Nephron (organoid): Measurements from ENCODE around the gene MAGEA12.
"Not testable (repeated sequence)": the region's sequence is repeated elsewhere in the genome, so short reads cannot be mapped to it uniquely, and the experiment has no call there.

Experiments
- H3K27ac Mint-ChIP-seq, 3 experiments: 2 replicates each; pipeline ENCODE4 v1.8.0; 2020; ENCODE audit warnings: mixed read lengths in 3 of 3, mild to moderate bottlenecking in 2 of 3, moderate library complexity in 1 of 3
- H3K27me3 Mint-ChIP-seq: 2 replicates; pipeline ENCODE4 v1.8.0; 2021; ENCODE audit warnings: low read depth, mild to moderate bottlenecking, moderate library complexity, mixed read lengths
- H3K36me3 Mint-ChIP-seq: 2 replicates; pipeline ENCODE4 v1.8.0; 2020; ENCODE audit warnings: low read depth, mixed read lengths
- H3K4me1 Mint-ChIP-seq: 2 replicates; pipeline ENCODE4 v1.8.0; 2020; ENCODE audit warnings: mixed read lengths
- H3K4me3 Mint-ChIP-seq, 3 experiments: 2 replicates each; pipeline ENCODE4 v1.8.0; 2020; ENCODE audit warnings: mild to moderate bottlenecking in 3 of 3, mixed read lengths in 3 of 3, moderate library complexity in 2 of 3
- H3K9me3 Mint-ChIP-seq: 2 replicates; pipeline ENCODE4 v1.8.0; 2020; ENCODE audit warnings: mixed read lengths
- CTCF ChIP-seq, 3 experiments: fragments of 200-600 bp; sonication (generic); IDR thresholded peaks; one replicate each; pipeline ENCODE4 v1.5.0; 2021; ENCODE audit warnings: antibody characterized with exemption in 3 of 3; ENCODE audit not compliant: unreplicated experiment in 3 of 3

Gene MAGEA12

GRCh38 chrX:152733261-152733975 lies at the start of gene MAGEA12, which contains the start of gene CSAG1:
TSS of gene MAGEA12 (plus strand) at chrX:152733757. CDS start at chrX:152736162, 2,405 bp downstream.
TSS of gene CSAG1 (minus strand) at chrX:152733721. CDS start at chrX:152732460, 1,261 bp downstream.
- peaks cover 7% of the 10 kb centered on the region for H3K9me3 Mint-ChIP-seq
- no peak for TF ChIP-seq CTCF (IDR thresholded peaks at IDR 0.05; ENCODE audit: unreplicated experiment in 3 of 3)
- no peak within 1 kb of the TSS for H3K4me3 Mint-ChIP-seq
- no peaks in the 10 kb centered on the region for H3K36me3 Mint-ChIP-seq
- H3K4me1 Mint-ChIP-seq, result no peaks in the 10 kb centered on the region
- H3K27me3 Mint-ChIP-seq, result peaks cover 5% of the 10 kb centered on the region
- H3K27ac Mint-ChIP-seq, result no peak within 1 kb of the TSS

GRCh38 chrX:152697952-152698931 lies 35.3 kb upstream of the MAGEA12 start, which contains the start of gene MAGEA3:
TSS of gene MAGEA3 (plus strand) at chrX:152698794. CDS start at chrX:152700833, 2,039 bp downstream.
- not testable (repeated sequence) for H3K27me3 Mint-ChIP-seq, H3K4me3 Mint-ChIP-seq, H3K9me3 Mint-ChIP-seq, H3K4me1 Mint-ChIP-seq, H3K36me3 Mint-ChIP-seq, H3K27ac Mint-ChIP-seq

- not testable (repeated sequence) for H3K27me3 Mint-ChIP-seq, H3K4me1 Mint-ChIP-seq, H3K36me3 Mint-ChIP-seq, H3K4me3 Mint-ChIP-seq, H3K9me3 Mint-ChIP-seq, H3K27ac Mint-ChIP-seq
Observed at GRCh38 chrX:152700390-152700789, 33.2 kb upstream of the MAGEA12 start.

GRCh38 chrX:152706500-152706899 lies 27.1 kb upstream of the MAGEA12 start:
- not testable (repeated sequence) for H3K36me3 Mint-ChIP-seq, H3K4me3 Mint-ChIP-seq, H3K4me1 Mint-ChIP-seq, H3K27me3 Mint-ChIP-seq, H3K27ac Mint-ChIP-seq, H3K9me3 Mint-ChIP-seq

GRCh38 chrX:152709173-152709572 lies 24.4 kb upstream of the MAGEA12 start, which contains the start of gene CSAG2:
TSS of gene CSAG2 (minus strand) at chrX:152709273. CDS start at chrX:152709112, 161 bp downstream.
- not testable (repeated sequence) for H3K36me3 Mint-ChIP-seq, H3K4me3 Mint-ChIP-seq, H3K9me3 Mint-ChIP-seq, H3K4me1 Mint-ChIP-seq, H3K27ac Mint-ChIP-seq, H3K27me3 Mint-ChIP-seq

GRCh38 chrX:152713195-152713594 lies 20.4 kb upstream of the MAGEA12 start:
- H3K9me3 Mint-ChIP-seq, H3K4me3 Mint-ChIP-seq, H3K36me3 Mint-ChIP-seq, H3K27me3 Mint-ChIP-seq, H3K27ac Mint-ChIP-seq, H3K4me1 Mint-ChIP-seq: not testable (repeated sequence)

- not testable (repeated sequence) for H3K27me3 Mint-ChIP-seq, H3K4me1 Mint-ChIP-seq, H3K4me3 Mint-ChIP-seq, H3K9me3 Mint-ChIP-seq, H3K27ac Mint-ChIP-seq, H3K36me3 Mint-ChIP-seq
Observed at GRCh38 chrX:152713815-152714787, 19.5 kb upstream of the MAGEA12 start, which contains the start of gene MAGEA2B. TSS of gene MAGEA2B (plus strand) at chrX:152714628. CDS start at chrX:152717107, 2,479 bp downstream.

- H3K27ac Mint-ChIP-seq, result no peak overlapping the region
- H3K4me1 Mint-ChIP-seq, result no peaks in the 10 kb centered on the region
- no peak for TF ChIP-seq CTCF (IDR thresholded peaks at IDR 0.05; ENCODE audit: unreplicated experiment in 3 of 3)
- no peak overlapping the region for H3K4me3 Mint-ChIP-seq
- peaks cover 13% of the 10 kb centered on the region for H3K9me3 Mint-ChIP-seq
- peaks cover 3% of the 10 kb centered on the region for H3K27me3 Mint-ChIP-seq
- H3K36me3 Mint-ChIP-seq, result peaks cover 5% of the 10 kb centered on the region
Observed at GRCh38 chrX:152725409-152725808, 8.1 kb upstream of the MAGEA12 start.

GRCh38 chrX:152734143-152734858 lies 744 bp downstream of the MAGEA12 start:
- not testable (repeated sequence) for H3K9me3 Mint-ChIP-seq

More at GRCh38 chrX:152734143-152734858, 744 bp downstream of the MAGEA12 start:
- H3K4me3 Mint-ChIP-seq, H3K36me3 Mint-ChIP-seq, H3K27ac Mint-ChIP-seq, H3K27me3 Mint-ChIP-seq, H3K4me1 Mint-ChIP-seq: not testable (repeated sequence)
